ENCODE data around the gene NOXO1. TPM values are rescaled to one million over a fixed set of nuclear protein-coding genes. Genes with fewer than 3 reads are reported as not detected.

NOXO1 gene
- total RNA-seq, 1 experiment from 2014 or later, result 1.2 TPM

DNA sequence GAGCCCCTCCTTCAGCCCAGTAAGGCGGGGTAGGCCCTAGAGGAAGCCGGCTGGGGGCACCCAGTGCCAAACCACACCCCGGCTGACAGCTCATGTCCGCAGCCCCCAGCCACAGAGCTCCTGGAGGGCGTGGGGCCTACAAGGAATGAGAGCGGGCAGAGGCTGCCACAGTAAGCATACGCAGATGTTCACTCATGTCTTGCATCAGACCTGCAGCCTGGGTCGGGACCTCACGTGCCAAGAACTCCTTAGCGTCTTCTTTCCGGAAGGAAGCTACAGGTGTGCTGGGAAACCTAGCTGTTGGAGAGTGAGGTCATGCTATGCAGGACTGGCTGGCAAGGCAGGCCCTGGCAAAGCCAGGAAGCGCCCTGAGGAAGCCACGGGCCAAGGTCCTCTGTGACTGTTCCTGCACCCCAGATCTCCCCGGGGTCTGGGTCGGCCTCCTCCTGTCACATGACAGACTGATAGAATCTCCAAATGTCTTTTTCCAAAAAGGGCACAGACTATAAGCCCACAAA is 26.8 kb upstream of the NOXO1 start:
- H3K4me1 ChIP-seq (ENCODE audit: insufficient read depth, low read length, poor library complexity, severe bottlenecking), result peaks cover 46% of the 10 kb centered on the region
- H3K36me3 ChIP-seq (ENCODE audit: insufficient read depth, low read length, poor library complexity, severe bottlenecking), result peaks cover 6% of the 10 kb centered on the region
- TF ChIP-seq, protein P1, sequence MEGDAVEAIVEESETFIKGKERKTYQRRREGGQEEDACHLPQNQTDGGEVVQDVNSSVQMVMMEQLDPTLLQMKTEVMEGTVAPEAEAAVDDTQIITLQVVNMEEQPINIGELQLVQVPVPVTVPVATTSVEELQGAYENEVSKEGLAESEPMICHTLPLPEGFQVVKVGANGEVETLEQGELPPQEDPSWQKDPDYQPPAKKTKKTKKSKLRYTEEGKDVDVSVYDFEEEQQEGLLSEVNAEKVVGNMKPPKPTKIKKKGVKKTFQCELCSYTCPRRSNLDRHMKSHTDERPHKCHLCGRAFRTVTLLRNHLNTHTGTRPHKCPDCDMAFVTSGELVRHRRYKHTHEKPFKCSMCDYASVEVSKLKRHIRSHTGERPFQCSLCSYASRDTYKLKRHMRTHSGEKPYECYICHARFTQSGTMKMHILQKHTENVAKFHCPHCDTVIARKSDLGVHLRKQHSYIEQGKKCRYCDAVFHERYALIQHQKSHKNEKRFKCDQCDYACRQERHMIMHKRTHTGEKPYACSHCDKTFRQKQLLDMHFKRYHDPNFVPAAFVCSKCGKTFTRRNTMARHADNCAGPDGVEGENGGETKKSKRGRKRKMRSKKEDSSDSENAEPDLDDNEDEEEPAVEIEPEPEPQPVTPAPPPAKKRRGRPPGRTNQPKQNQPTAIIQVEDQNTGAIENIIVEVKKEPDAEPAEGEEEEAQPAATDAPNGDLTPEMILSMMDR (conservative IDR thresholded peaks at IDR 0.05; ENCODE audit: low read depth, low read length), result no peak
- no peak for TF ChIP-seq EZH2 (IDR thresholded peaks at IDR 0.05; ENCODE audit: borderline replicate concordance, low read depth, low read length, poor library complexity, severe bottlenecking)
- H3K4me3 ChIP-seq (ENCODE audit: low read depth, low read length, poor library complexity, severe bottlenecking), result peak overlapping the region; percentile 99
- DNase-seq (ENCODE audit: low spot score), result no peak
- no peaks in the 10 kb centered on the region for H3K27me3 ChIP-seq (replicated peaks; ENCODE audit: insufficient read depth, low read depth, low read length, poor library complexity)
- no peaks in the 10 kb centered on the region for H3K9me3 ChIP-seq (ENCODE audit: low read depth, low read length, poor library complexity, severe bottlenecking)
- CTCF ChIA-PET, result interaction anchor here (0.7 to 1.0 kb wide), 2 partner anchors 133 kb away, joined by 4 read pairs; no protein-coding TSS in a partner anchor
- peak overlapping the region; percentile 93 for H3K27ac ChIP-seq (ENCODE audit: low read depth, low read length, poor library complexity, severe bottlenecking)
- intact Hi-C loops (cut with micrococcal nuclease; ENCODE audit: unreplicated experiment), result loop anchor here (10.0 kb wide), 1 partner anchor 207 kb away; the partner anchor contains the start of genes BRICD5 and PGP
- BruUV-seq (replicated peaks), result no TSS peak
- POLR2A ChIA-PET (ENCODE audit: low non-redundant PET), result no interaction called here

- Histone ChIP-seq H3K36me3 (ENCODE audit: insufficient read depth, low read length, poor library complexity, severe bottlenecking) (peaks cover 14% of the 10 kb centered on the region), H3K4me3 (ENCODE audit: low read depth, low read length, poor library complexity, severe bottlenecking) (peak overlapping the region; percentile 99), H3K27me3 (replicated peaks; ENCODE audit: insufficient read depth, low read depth, low read length, poor library complexity) (no peaks in the 10 kb centered on the region), H3K4me1 (ENCODE audit: insufficient read depth, low read length, poor library complexity, severe bottlenecking) (peaks cover 46% of the 10 kb centered on the region), H3K27ac (ENCODE audit: low read depth, low read length, poor library complexity, severe bottlenecking) (peak overlapping the region; percentile 93), H3K9me3 (ENCODE audit: low read depth, low read length, poor library complexity, severe bottlenecking) (no peaks in the 10 kb centered on the region)
- no TSS peak for BruUV-seq (replicated peaks)
- CTCF ChIA-PET, result interaction anchor here (0.7 kb wide), 1 partner anchor 134 kb away, joined by 4 read pairs; no protein-coding TSS in a partner anchor
- no peak for DNase-seq (ENCODE audit: low spot score)
- POLR2A ChIA-PET (ENCODE audit: low non-redundant PET), result no interaction called here
- intact Hi-C loops (cut with micrococcal nuclease; ENCODE audit: unreplicated experiment), result loop anchor here (10.0 kb wide), 1 partner anchor 208 kb away; the partner anchor contains the start of genes BRICD5 and PGP
- TF ChIP-seq, protein P1 (conservative IDR thresholded peaks at IDR 0.05; ENCODE audit: low read depth, low read length), result no peak
- no peak for TF ChIP-seq EZH2 (IDR thresholded peaks at IDR 0.05; ENCODE audit: borderline replicate concordance, low read depth, low read length, poor library complexity, severe bottlenecking)
These were observed 26.0 kb upstream of the NOXO1 start for GRCh38 chr16:2007081-2007836.

DNA sequence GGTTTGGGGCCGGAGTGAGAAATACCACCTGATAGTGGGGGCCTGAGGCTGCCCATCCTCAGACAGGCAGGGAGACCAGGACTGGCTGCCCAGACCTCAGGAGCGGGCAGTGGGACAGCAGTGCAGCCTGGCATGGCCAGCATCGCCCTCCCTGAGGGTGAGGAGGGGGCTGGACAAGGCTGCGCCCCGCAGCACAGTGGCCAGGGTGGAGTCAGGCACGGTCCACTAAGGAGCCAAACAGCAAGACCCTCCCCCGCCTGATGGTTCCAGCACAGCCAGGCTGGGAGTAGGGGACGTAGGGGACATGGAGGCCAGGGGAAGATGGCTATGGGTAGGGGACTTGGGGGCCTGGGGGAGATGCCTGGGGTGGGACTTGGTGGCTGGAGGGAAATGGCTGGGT is 25.0 kb upstream of the NOXO1 start:
- no TSS peak for BruUV-seq (replicated peaks)
- no peak for TF ChIP-seq EZH2 (IDR thresholded peaks at IDR 0.05; ENCODE audit: borderline replicate concordance, low read depth, low read length, poor library complexity, severe bottlenecking)
- TF ChIP-seq, protein P1 (conservative IDR thresholded peaks at IDR 0.05; ENCODE audit: low read depth, low read length), result no peak
- DNase-seq (ENCODE audit: low spot score), result no peak
- Histone ChIP-seq H3K27me3 (replicated peaks; ENCODE audit: insufficient read depth, low read depth, low read length, poor library complexity) (no peaks in the 10 kb centered on the region), H3K9me3 (ENCODE audit: low read depth, low read length, poor library complexity, severe bottlenecking) (no peaks in the 10 kb centered on the region), H3K4me1 (ENCODE audit: insufficient read depth, low read length, poor library complexity, severe bottlenecking) (peaks cover 46% of the 10 kb centered on the region), H3K4me3 (ENCODE audit: low read depth, low read length, poor library complexity, severe bottlenecking) (no peak overlapping the region), H3K27ac (ENCODE audit: low read depth, low read length, poor library complexity, severe bottlenecking) (no peak overlapping the region), H3K36me3 (ENCODE audit: insufficient read depth, low read length, poor library complexity, severe bottlenecking) (peaks cover 24% of the 10 kb centered on the region)
- ChIA-PET CTCF (interaction anchor here (1.2 kb wide), 1 partner anchor 134 kb away, joined by 7 read pairs; no protein-coding TSS in a partner anchor), POLR2A (ENCODE audit: low non-redundant PET) (no interaction called here)
- intact Hi-C loops (cut with micrococcal nuclease; ENCODE audit: unreplicated experiment), result loop anchor here (10.0 kb wide), 1 partner anchor 208 kb away; the partner anchor contains the start of genes BRICD5 and PGP

Data from A673 (cell line).